HG03039 (cell line): ENCODE results near the gene EVL.
"Not testable (repeated sequence)": the region's sequence is repeated elsewhere in the genome, so short reads cannot be mapped to it uniquely, and the experiment has no call there.

Experiments used
- ATAC-seq: cut with Tn5 transposase; IDR thresholded peaks from one replicate; pipeline ENCODE4 v1.9.1; 2021; ENCODE audit warnings: mild to moderate bottlenecking, moderate library complexity; ENCODE audit not compliant: unreplicated experiment

Gene EVL

GRCh38 chr14:100064335-100065092 is 708 bp upstream of the EVL start:
- not testable (repeated sequence) for ATAC-seq

DNA sequence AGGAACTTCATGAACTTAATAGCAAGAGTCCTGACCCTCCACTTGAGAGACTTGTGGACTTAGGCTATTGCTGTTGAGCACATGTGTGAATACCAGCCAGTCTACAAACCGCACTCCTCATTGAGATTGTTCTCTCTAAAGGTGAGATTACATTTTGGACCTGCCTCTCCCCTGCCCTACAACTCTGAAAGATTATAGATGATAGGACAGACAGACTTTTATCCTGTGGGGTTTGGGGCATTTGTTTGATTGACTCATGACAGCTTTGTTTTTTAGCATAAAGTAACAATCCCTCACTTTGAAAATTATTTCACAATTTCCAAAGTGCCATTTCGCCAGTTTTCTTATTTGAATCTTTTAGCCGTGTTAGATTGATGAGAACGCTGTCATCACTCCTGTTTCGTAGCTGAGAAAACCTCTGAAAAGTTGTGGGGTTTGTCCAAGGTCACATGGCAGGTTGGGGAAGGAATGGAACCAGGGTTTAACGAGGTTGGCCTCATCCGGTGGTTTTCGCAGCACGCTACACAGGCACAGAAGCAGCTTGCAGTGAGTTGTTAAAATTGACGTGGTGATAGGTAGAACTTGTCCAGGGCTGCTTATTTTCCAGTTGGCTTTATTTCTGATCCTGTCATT is 836 bp downstream of the EVL start:
- no peak for ATAC-seq

DNA sequence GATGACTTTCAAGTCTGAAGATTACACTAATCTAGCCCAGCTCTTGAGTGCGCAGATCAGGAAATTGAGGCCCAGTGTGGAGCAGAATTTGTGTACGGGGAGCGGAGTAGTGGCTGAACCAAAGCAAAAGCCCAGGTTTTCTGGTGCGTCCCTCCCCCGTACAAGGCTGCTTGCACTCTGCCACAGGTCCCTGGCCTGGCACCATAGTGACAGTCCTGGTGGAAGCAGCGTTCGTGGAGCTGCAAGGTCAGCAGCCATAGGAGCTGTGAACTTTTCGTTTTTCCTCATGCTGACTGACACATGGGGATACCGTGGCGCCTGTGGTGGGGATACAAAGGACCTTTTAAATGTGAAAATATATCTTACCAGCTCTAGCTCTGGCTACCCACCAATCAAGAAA is 1.7 kb downstream of the EVL start:
- no peak for ATAC-seq

DNA sequence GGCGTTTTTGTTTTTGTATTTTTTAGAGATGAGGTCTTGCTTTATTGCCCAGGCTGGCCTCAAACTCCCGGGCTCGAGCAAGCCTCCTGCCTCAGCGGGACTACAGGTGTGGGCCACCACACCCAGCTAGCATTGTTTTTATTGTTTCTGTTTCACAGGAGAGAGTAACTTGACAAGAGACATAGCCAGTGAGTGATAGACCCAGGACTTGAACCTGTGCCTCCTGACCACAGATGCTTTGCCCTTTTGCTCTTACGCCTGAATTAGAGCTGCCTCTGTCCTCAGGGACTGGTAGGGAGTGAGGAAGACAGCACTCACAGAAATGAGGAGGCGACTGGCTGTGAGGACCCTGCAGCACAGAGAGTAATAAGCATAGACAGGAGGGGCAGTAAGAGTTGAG is 2.3 kb downstream of the EVL start:
- ATAC-seq: no peak

DNA sequence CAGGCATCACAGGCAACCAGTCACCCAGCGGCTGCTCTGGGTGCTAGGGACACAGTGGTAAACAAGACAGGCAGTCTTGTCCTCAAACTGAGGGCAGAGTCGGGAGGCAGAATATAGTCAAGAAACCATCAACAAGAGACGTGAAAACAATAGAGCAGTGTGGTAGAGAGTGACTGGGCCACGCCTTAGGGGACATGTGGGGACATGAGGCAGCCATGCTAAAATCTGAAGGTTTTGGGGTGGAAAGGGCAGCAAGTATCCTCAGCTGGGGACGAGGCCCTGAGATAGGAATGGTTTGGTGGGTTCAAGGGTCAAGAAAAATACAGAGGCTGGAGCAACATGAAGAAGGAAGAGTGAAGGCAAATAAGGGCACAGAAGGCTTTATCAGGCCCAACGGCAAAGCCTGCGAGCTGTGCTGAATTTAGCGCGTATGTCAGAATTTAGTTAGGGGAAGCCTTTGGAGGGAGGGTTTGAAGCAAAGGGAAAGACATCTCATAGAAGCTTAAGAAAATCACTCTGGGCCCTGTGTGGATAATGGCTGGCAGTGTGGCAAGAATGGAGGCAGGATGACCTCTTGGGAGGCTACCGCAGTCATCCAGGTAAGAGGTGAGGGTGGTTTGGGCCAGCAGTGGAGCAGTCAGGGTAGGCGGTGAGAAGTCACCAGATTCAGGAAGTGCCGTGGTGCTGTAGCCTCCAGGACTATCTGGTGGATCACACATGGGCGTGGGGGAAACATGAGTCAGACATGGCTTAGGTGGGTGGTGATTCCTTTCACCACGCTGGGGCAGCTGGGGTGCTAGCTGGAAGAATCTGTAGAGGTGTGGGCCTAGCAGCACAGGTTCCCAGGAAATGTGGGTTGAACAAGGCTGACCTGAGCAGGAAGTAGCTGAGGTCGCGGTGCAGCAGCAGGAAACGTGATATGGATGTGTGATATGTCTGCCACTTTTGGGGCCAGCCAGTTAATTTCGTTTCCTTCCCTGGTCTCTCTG is 3.0 kb downstream of the EVL start:
- peak; percentile 33 for ATAC-seq

DNA sequence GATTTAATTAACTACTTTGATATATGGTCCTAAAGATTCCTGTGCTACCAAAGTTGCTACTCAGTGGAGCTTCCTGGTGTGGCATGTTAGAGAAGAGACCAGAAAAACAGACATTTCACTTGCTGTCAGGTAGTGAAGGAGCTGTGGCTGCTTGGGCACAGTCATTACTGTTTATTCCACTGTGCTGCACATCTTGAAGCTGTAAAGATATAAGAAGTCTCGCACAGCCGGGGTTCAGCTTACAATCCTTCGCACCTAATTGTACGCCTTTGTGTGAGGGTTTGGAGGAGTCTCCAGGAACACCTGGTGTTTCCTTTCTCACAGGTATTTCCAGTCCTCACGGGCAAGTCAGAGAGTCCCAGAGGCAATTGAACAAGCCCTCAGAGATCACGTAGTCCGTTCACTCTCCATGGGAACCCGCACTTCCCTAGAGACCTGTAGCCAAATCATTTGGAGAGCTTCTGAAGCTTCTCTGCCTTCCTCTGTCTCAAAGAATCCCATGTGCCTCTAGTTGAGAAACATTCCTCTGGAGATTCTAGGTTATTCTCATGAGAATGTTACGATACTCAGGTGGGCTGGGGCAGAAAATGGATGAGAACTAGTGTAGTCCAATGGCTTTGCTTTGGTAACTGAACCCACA is 4.1 kb downstream of the EVL start:
- ATAC-seq: no peak

GRCh38 chr14:100070310-100070709 is 5.1 kb downstream of the EVL start:
- no peak for ATAC-seq

GRCh38 chr14:100071545-100071944 is 6.3 kb downstream of the EVL start:
- ATAC-seq: no peak

GRCh38 chr14:100072783-100073346 is 7.6 kb downstream of the EVL start:
- ATAC-seq: peak; percentile 28

DNA sequence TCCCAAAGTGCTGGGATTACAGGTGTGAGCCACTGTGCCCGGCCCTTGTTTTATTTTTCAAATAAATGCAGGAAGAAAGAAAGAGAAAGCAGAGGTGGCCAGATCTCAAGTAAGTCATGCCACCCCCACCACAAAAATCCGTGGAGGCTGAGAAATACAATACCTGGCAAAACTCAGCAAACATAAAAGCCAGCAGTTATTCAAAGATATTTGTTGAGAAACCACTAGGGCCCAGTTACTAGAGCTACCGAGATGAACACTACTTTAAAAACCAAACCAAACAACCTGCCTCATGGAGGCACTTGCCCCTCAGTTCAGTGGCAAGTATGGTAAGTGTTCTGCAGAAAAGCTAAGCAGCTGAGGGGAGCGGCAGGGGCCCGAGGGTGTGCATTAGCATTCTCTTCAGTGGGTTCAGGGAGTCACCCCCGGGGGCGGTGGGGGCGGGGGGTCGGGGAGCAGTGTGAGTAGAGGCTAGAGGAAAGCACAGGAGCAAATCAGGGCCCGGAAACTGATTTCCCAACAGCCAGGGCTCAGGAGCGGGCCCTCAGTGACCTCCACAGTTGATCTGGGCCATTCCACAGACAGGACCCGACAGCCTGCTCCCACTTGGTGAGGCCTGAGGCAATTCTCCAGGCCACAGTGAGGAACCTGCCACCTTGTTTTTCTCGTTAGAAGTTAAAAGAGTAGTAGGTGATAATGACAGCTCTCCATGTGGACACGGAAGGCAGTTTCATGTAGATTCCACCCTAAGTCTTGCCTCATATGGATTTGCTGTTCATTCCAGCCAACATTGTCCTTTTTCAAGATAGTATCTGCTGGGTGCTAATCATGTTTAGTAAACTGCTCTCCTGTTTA is 8.6 kb downstream of the EVL start:
- ATAC-seq: no peak

DNA sequence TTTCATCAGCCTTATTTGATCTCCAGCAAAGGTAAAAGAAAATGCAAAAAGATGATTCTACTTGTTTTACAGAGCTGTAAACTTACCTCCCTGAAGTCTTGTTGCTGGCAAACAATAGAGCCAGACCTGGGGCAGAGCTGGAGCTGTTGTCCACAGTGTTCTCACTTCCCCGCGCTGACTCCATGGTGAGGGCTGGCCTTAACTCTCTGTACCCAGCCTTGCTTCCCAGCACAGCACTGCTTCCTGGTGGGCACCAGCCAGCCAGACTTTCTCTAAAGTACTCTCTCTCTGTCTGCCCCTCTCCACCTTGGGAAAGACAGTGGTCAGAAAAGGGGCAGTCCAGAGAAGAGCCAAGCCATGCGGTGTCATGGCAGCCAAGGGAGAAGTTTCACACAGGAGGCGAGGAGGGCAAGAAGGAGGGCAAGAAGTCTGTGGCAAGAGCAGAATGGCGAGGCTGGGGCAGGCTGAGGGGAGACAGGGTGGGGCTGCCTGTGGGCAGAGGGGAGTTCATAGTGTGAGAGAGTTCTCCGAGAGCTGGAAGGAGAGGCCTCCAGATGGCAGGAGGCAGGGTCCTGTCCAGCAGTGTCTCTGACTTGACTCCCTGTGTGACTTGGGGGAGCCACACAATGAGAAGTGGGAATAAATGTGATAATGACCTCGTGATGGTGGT is 9.3 kb downstream of the EVL start:
- ATAC-seq: no peak

DNA sequence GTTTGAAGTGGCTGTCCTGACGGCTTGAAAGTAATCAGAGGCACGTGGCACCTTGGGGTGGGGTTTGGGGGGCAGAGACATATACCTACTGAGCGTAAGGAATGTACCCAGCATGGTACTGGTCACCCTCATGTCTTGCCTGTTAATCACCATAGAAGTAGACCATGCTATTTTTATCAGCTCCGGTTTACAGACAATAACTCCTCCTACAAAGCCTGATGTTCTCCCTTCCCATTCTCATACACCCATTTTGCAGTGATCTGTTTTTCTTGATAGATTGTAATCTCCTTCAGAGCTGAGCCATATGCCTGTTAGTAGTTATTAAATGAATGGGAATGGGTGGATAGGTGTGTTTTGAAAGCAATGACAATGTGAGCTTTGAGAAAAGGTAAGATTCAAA is 10.5 kb downstream of the EVL start:
- no peak for ATAC-seq

DNA sequence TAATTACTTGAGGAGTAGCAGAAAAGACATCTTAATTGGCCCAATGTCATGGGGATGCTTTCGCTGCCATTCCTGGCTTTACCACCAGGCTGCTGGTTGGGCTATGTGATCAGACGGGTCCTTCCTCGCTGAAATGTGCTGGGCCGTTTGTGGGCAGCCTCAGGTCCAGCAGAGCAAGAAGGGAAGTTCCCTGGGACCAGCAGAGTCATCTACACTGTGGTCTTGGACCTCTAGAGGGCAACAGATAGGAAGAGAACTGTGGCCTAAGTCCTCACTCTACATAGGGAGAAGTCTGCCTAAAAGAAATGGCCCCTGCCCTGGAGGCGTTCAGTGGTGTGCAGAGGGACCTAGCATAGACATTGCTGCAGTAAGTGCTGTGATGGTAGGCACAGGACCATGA is 10.9 kb downstream of the EVL start:
- peak; percentile 33 for ATAC-seq

DNA sequence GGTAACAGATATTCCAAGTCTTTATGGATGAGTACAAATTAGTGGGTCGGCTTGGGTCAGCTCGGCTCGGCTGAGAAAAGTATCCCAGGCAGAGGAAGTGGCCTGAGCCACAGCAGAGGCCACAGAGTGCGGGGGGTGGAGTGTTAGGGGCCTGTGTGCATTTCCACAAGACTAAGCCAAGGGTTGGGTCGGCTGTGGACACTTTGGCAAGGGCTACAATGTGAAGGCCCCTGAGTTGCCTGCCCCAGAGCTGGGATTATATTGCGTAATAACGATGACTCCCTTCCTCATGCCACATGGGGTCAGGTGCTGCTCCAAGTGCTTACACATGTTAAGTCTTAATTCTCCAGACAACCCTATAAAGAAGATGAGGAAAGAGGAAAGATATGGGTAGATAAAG is 11.4 kb downstream of the EVL start:
- ATAC-seq: no peak

GRCh38 chr14:100077441-100077840 is 12.2 kb downstream of the EVL start:
- no peak for ATAC-seq

GRCh38 chr14:100078216-100078803 is 13.1 kb downstream of the EVL start:
- no peak for ATAC-seq

DNA sequence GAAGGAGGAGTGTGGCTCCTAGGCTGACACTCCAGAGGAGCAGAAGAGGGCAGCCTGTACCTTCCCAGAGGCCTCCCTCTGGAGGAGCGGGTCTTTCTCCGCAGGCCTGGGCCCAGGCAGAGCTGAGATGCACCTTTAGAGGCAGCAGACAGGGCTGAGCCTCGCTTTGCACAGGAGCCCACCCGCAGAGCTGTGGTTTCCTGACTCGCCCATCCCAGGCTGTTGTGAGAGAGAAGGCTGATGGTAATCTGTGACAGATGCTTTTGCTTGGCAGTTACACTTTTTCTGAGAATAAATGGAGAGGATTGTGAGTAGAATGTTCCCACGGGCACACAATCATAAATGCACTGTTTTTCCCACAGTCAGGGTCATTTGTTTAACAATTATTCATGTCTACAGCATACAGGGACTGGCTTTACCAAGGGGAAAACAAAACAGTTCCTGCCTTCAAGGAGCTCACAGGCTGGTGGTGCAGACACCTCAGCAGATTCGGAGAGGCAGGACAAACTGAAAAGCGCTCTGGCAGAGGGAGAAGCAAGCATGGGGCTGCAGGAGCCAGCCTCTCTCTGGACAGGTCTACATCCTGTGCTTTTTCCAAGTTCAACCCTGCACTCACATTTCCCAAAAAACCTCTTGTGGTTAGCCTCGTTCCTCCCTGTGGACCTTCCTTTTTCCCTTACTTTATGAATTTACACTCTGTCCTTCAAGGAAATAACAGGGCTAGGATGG is 13.9 kb downstream of the EVL start:
- peak; percentile 43 for ATAC-seq

DNA sequence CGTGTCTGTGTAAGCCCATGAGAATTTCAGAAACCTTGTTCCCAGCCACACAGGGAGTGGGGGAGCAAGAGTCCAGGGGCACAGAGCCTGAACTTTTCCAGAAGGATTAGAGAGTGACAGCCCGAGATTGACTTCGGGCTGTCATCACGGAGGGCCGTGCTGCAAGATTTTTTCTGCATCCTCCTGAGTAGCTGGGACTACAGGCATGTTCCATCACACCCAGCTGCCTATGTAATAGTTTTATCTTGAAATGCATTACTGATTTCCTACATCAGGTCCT is 14.4 kb downstream of the EVL start:
- ATAC-seq: no peak
